Activated CD8-positive, alpha-beta memory T cell treated with anti-CD3 and anti-CD28 coated beads for 48 hours (primary cell): Measurements from ENCODE around the gene USP32.
"Not testable (repeated sequence)": the region's sequence is repeated elsewhere in the genome, so short reads cannot be mapped to it uniquely, and the experiment has no call there.

Experiments
- DNase-seq, 3 experiments: peaks; one replicate each; pipeline ENCODE4 v3.0.0-alpha.2; 2020; ENCODE audit warnings: low read depth in 2 of 3, low spot score in 2 of 3

Gene USP32

GRCh38 chr17:60186372-60186771 lies 205.6 kb downstream of the USP32 start:
- DNase-seq: not testable (repeated sequence)

- not testable (repeated sequence) for DNase-seq
Measured at GRCh38 chr17:60180380-60180779, 211.6 kb downstream of the USP32 start.

GRCh38 chr17:60178180-60178579 lies 213.8 kb downstream of the USP32 start:
- not testable (repeated sequence) for DNase-seq

GRCh38 chr17:60176763-60177162 lies 215.2 kb downstream of the USP32 start:
- not testable (repeated sequence) for DNase-seq

- not testable (repeated sequence) for DNase-seq
Measured at GRCh38 chr17:60174767-60175166, 217.2 kb downstream of the USP32 start.

- no peak for DNase-seq
Measured at GRCh38 chr17:60174035-60174434, 217.9 kb downstream of the USP32 start.

DNA sequence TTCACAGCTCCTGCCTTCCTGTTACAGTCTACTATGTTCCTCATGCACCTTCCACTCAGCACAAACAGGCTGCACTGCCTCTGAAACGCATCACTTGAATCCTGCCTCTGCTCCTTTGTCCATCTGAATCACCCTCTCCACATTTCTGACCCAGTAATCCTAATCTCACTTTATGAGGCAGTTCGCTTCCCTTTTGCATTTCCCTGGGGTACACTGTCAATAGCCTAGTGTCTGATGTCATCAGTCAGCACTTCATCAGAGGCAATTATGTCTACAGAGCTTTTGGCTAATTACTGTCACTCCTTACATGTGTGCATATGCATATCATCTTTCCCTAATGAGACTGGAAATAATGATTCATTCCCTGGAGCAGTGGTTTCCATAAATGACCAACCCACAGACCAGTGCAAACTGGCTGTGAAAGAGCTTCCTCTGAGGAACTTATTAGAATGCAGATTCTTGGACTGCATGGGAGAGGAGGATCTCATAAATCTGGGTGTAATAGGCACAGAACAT lies 218.6 kb downstream of the USP32 start:
- DNase-seq: no peak

DNA sequence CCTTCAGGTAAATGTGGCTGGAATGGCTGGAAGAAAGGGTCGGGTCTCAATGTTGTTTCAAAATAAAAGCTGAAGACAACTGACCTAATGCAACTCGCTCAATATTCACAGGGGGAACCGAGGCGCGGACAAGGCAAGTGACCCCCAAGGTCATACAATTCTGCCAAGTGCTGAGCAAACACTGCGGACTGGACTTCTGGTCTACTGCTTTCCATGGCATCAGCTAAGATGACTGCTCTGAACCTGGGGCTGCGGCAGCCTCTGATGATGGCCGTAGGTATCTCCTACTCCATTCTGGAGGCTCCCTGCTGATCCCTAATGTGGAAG lies 220.2 kb downstream of the USP32 start:
- no peak for DNase-seq

- no peak for DNase-seq
Measured at GRCh38 chr17:60170835-60171752, 220.8 kb downstream of the USP32 start.

DNA sequence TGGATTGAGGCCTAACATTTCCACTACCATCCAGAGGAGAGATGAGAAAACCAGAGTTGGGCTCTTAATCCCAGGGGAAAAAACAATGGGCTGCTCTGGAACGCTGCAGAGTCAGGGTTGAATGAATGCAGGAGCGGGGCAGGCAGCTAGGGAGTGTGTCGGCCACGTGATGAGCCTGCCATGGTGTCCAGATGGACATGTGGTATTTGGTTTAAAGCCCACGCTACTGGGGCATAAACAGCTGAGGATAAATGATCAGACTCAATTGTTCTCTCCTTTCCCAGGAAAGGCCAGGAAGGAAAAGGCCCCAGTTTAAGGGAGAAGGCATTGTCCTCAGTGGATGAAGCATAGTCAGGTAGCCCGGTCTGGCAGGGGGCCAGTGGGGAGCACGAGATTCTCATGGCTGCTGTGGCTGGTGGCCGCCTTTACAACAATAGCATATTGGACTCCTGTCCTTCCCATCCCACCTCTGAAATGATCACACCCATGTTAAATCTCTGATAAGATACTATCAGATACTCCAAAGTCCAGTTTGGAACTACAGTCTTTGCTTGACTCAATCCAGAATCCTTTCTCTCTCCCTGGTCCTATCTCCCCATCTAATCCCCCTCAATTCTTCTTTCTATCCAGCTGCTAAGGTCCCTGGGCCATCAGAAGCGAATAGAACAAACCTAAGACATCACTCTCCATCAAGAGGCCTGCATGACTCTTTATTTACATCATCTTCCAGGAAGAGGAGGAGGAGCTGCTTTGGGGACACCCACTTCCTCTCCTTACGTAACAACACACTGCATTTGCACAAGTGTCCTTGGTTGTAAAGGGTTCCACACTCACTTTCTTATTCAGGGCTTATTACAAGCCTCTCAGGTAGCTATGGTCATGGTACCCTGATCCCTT lies 221.8 kb downstream of the USP32 start:
- no peak for DNase-seq

- no peak for DNase-seq
Measured at GRCh38 chr17:60168654-60169053, 223.3 kb downstream of the USP32 start.

DNA sequence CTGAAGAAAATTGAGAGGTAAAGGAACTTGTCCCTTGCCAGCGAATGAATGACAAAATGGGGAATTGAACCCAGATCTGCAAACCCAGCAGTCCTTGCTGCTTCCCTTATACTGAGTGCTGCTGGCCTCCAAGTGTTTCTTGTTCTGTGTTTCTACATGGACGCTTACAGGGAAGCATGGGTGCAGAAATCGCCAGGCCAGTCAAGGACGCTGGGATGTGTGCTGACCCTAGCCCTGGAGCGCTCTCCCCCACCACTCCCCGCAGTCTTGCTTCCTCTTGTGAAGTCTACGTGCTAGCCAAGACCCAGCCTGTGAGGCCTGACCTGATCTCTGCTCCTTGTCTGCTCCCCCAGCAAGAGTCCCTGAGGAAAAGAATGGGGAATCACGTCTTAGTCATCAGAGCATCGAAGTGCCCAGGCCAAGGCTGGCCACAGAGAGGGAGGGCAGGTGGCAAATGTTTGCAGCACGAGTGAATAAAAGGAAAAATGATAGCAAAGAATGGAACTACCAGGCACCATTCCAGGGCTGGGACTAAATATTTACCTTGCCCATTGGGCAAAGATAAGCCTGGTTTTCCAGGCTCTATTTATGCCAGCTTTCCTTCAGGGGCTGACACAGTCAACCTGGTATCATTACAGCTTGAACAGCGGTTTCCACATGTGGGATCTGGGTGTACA lies 224.7 kb downstream of the USP32 start:
- no peak for DNase-seq

- DNase-seq: no peak
Measured at GRCh38 chr17:60165971-60166370, 226.0 kb downstream of the USP32 start.

GRCh38 chr17:60165223-60165622 lies 226.7 kb downstream of the USP32 start:
- DNase-seq: no peak

DNA sequence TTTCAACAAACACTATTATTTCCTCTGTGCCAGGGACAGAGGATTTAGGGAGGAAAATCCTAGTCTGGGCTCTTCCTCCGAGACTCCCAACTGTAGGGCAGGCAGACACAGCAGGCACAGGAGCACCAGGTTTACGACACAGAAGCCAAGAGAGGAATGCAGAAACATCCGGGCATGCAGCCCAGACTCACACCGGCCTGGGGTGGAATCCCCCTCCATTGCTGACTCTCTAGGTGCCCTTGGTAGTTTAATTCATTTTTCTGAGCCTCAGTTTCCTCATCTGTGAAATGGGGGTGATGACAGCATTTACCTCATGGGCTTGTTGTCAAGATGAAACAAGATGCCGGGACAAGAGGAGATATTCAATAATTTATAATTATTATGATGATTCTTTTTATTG lies 227.2 kb downstream of the USP32 start:
- no peak for DNase-seq

DNA sequence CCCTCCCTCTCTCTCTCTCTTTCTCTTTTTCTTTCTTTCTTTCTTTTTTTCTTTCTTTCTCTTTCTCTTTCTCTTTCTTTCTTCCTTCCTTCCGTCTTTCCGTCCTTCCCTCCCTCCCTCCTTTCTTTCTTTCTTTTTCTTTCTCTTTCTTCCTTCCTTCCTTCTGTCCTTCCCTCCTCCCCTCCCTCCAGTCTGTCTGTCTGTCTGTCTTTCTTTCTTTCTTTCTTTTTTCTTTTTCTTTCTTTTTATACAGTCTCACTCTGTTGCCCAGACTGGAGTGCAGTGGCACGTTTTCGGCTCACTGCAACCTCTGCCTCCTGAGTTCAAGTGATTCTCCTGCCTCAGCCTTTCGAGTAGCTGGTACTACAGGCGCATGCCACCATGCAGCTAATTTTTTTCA lies 227.8 kb downstream of the USP32 start:
- DNase-seq: no peak

- no peak for DNase-seq
Measured at GRCh38 chr17:60163108-60163784, 228.7 kb downstream of the USP32 start.

GRCh38 chr17:60161598-60162330 lies 230.2 kb downstream of the USP32 start:
- no peak for DNase-seq

GRCh38 chr17:60160829-60161501 lies 231.0 kb downstream of the USP32 start:
- DNase-seq: no peak
